NCI-H748 (cell line): ENCODE data around the gene TRAK1.
A peak's percentile ranks its signal among the peaks of the same experiment; 100 is the strongest.

ENCODE experiments used
- DNase-seq: peaks from one replicate; lab custom pipeline; 2025; ENCODE audit not compliant: unreplicated experiment; lab: John Stamatoyannopoulos, UW

TRAK1 gene

GRCh38 chr3:42229266-42229941, 138.2 kb downstream of the TRAK1 start:
- DNase-seq: no peak

DNA sequence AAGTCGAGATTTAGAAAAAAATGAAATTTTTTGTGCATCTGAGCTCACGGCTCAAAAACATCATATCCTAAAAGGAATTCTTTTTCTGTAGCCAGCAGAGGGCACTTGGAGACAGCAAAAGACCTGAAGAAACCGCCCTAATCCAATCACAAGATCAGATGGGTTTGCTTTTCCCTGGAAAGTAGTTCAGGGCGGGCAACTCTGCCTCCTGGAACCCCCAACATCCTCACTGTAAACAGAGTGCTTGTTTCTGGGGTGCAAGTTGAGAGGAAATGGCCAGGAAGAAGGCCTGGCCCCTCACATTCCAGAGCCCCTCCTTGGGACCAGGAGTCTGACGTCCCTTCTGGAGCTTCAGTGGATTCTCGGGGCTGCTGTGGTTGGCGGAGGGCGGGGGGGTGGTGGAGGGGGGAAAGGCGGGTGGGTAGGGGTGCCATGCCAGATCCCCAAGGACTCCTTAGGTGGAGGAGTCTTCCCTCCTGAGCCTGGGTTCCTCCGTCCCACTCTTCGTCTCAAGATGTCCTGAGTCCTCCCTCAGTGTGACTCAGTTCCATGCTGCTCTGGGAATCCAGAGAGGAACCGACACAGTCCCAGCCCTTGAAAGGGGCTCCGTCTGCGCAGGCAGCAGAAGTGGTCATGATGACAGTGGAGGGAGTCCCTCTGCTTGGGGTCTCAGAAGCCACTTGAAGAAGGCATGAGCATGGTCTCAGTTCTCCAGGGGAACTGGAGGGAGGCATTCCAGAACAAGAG, 139.0 kb downstream of the TRAK1 start:
- DNase-seq: peak; percentile 32

GRCh38 chr3:42230860-42231259, 139.7 kb downstream of the TRAK1 start:
- no peak for DNase-seq

DNA sequence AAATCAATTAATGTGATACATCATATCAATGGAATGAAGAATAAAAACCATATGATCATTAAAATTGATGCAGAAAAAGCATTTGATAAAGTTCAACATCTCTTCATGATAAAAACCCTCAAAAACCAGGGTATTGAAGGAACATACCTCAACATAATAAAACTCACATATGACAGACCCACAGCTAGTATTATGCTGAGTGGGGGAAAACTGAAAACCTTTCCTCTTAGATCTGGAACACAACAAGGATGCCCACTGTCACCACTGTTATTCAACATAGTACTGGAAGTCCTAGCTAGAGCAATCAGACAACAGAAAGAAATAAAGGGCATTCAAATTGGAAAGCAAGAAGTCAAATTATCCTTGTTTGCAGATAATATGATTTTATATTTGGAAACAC, 144.4 kb downstream of the TRAK1 start:
- DNase-seq: no peak

DNA sequence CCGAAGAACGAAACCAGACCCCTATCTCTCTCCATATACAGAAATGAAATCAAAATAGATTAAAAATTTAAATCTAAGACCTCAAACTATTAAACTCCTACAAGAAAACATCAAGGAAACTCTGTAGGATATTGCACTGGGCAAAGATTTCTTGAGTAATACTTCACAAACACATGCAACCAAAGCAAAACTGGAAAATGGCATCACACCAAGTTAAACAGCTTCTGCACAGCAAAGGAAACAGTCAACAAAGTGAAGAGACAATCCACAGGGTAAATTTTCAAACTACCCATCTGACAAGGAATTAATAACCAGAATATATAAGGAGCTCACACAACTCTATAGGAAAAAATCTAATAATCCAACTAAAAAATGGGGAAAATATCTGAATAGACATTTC, 145.5 kb downstream of the TRAK1 start:
- DNase-seq: no peak

- no peak for DNase-seq
These were observed 154.9 kb downstream of the TRAK1 start for GRCh38 chr3:42246091-42246490.

GRCh38 chr3:42247576-42248027, 156.4 kb downstream of the TRAK1 start:
- DNase-seq: peak; percentile 45

DNA sequence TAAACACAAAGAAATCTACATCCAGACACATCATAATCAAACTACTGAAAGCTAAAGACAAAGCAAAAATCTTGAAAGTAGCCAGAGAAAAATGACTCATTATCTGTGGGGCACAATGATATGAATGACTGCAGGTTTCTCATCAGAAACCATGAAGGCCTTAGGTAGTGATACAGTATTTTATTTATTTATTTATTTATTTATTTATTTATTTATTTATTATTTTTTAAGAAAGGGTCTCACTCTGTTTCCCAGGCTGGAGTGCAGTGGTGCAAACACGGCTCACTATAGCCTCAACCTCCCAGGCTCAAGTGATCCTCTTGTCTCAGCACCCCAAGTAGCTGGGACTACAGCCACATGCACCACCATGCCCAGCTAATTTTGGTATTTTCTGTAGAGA, 159.6 kb downstream of the TRAK1 start:
- no peak for DNase-seq

DNA sequence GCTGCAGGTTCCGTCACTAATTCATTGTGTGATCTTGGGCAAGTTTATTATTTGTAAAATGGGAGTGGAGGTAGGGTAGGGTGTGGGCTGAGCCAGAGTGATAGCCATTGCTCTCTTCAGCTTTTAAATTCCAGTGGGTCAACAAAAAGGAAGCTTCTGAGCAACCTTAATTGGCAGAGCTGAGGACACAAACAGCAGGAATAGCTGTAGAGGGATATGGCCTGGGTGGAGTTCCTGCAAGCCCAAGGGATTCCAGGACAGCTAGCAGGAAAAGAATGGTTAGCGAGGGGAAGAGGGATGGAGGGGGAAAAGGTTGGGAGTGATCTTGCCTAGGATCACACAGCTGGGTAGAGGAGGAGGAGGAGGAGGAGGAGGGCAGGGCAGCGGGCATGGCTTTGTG, 163.4 kb downstream of the TRAK1 start:
- DNase-seq: no peak

- DNase-seq: no peak
These were observed 165.1 kb downstream of the TRAK1 start for GRCh38 chr3:42256135-42256819.

GRCh38 chr3:42257007-42257406, 165.8 kb downstream of the TRAK1 start:
- no peak for DNase-seq

GRCh38 chr3:42262525-42262924, 171.4 kb downstream of the TRAK1 start:
- DNase-seq: no peak

- DNase-seq: peak; percentile 39
These were observed 172.5 kb downstream of the TRAK1 start for GRCh38 chr3:42263354-42264346.

- DNase-seq: peak; percentile 46
These were observed 173.4 kb downstream of the TRAK1 start for GRCh38 chr3:42264399-42265058.

DNA sequence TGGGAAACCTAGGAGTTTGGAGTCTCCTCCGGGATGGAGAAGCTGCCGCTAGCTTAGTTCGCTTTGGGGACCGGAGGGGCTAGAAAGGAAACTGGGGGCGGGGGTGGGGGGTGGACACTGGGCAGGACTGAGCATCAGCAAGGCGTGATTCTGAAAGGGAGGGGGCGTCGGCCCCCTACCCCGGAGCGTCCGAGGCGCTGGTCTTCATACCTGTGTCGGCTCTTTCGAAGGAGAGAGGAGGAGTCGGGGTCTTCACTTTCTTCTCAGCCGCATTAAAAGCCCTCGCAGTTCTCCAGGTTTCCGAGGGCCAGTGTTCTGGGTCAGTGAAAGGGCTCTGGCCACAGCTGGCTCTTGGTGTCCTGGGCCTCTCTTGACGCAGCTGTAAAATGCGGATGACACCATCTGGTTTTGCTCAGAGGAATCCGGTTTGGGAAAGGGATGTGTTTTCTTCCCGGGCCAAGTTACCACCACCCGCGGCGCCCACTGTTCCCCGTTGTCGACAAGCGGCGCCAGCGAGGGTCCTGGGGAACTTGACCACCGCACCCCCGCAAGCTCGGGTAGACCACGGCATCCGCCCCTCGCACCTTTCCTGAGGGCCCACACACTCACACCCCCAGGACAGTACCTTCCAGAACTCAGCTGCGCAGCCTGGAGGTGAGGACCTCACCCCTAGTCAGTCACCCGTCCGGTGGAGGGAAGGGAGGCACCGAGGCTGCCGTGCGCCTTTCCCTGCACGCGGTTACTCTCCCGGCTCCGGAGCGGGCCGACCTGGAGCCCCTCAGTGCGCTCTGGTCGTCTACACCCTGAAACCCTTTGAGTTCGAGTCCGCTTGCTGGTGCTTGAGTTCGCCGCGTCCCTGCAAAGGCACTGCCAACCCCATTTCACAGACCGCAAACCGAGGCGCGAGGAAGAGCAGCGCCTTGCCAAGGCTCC, 174.2 kb downstream of the TRAK1 start:
- DNase-seq: no peak

DNA sequence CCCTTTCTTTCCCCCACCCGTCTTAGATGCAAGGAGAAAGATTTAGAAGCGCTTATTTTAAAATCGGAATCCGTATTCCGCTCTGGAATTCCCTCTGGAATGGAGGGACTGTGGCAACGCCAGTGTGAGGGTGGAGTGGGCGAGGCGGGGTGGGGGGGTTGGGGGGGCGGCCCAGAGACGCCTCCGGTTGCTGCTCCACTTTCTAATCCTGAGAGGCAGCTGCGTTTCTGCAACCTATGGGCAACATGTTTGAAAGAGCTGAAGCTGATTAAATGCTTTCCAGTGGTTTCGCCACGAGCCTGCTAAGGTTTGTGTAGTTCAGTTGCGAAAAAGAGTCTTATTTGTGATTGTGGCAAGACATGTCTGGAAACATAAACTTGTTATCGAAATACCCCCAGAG, 174.9 kb downstream of the TRAK1 start, which contains the start of gene CCK:
Gene CCK (minus strand): TSS at position 101 of the 400 bp plus-strand sequence. CDS start 2,555 bp downstream, outside the sequence.
- no peak for DNase-seq

- no peak for DNase-seq
These were observed 176.7 kb downstream of the TRAK1 start for GRCh38 chr3:42267878-42268277.

- DNase-seq: no peak
These were observed 178.5 kb downstream of the TRAK1 start for GRCh38 chr3:42269647-42270046.

GRCh38 chr3:42270561-42270960, 179.4 kb downstream of the TRAK1 start:
- no peak for DNase-seq
